ENCODE results near the gene FAM177A1.

- no peak for TF ChIP-seq CTCF (IDR thresholded peaks at IDR 0.05)
- TF ChIP-seq POLR2A (IDR thresholded peaks at IDR 0.05) = no peak
- TF ChIP-seq POLR2AphosphoS5 (IDR thresholded peaks at IDR 0.05) = no peak
- TF ChIP-seq EP300 (IDR thresholded peaks at IDR 0.05) = no peak
Measured at GRCh38 chr14:35085441-35085840, 39.4 kb downstream of the FAM177A1 start.

All from suprapubic skin (tissue), 4 donors.